Stomach smooth muscle (tissue), 2 donors: ENCODE measurements around the gene TMEM266.

Source experiments
- H3K27ac ChIP-seq: one replicate; pipeline ENCODE4 v1.7.0; 2013; ENCODE audit warnings: mild to moderate bottlenecking, low read length, inconsistent platforms
- H3K27me3 ChIP-seq, 2 donors: one replicate each; pipeline ENCODE4 v1.7.0; 2013; ENCODE audit warnings: low read length in 2 of 2; ENCODE audit not compliant: insufficient read depth in 2 of 2, control insufficient read depth in 1 of 2
- H3K36me3 ChIP-seq, 2 donors: one replicate each; pipeline ENCODE4 v1.7.0; 2013; ENCODE audit warnings: low read length in 2 of 2; ENCODE audit not compliant: control insufficient read depth in 2 of 2, insufficient read depth in 2 of 2
- H3K4me1 ChIP-seq: one replicate; pipeline ENCODE4 v1.7.0; 2013; ENCODE audit warnings: low read length; ENCODE audit not compliant: control insufficient read depth, insufficient read depth
- H3K4me3 ChIP-seq, 2 donors: one replicate each; pipeline ENCODE4 v1.7.0; 2013; ENCODE audit warnings: low read length in 2 of 2
- H3K9ac ChIP-seq, 2 donors: one replicate each; pipeline ENCODE4 v1.7.0; 2013; ENCODE audit warnings: low read length in 2 of 2, mild to moderate bottlenecking in 1 of 2
- H3K9me3 ChIP-seq, 2 donors: one replicate each; pipeline ENCODE4 v1.7.0; 2013; ENCODE audit warnings: low read length in 2 of 2; ENCODE audit not compliant: control insufficient read depth in 2 of 2
- donor health status: healthy.
- donor health status: Pancreatic carcinoma.

Gene TMEM266

DNA sequence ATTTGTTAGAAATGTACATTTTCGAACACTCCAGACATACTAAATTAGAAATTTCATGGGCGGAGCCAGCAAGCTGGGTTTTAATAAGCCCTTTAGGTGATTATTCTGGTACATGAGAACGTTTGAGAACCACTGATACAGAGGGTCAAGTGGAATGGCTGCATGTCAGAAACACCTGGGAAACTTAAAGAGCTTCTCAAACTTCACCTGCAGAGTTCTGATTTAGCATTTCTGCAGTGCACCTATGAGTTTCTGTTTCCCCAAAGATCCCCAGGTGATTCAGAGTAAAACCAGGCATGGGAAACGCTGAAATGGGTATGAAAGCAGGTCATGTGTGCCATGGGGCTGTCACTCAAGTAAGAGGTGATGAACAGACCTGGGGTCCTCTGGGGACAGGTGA, 68.1 kb downstream of the TMEM266 start:
- no peak overlapping the region for H3K27ac ChIP-seq
- no peak overlapping the region for H3K4me3 ChIP-seq
- H3K4me1 ChIP-seq, result no peaks in the 10 kb centered on the region
- no peaks in the 10 kb centered on the region for H3K36me3 ChIP-seq
- peaks cover 0 to 3% of the 10 kb centered on the region in 2 donors for H3K9me3 ChIP-seq
- no peaks in the 10 kb centered on the region for H3K27me3 ChIP-seq
- H3K9ac ChIP-seq, result no peak overlapping the region

DNA sequence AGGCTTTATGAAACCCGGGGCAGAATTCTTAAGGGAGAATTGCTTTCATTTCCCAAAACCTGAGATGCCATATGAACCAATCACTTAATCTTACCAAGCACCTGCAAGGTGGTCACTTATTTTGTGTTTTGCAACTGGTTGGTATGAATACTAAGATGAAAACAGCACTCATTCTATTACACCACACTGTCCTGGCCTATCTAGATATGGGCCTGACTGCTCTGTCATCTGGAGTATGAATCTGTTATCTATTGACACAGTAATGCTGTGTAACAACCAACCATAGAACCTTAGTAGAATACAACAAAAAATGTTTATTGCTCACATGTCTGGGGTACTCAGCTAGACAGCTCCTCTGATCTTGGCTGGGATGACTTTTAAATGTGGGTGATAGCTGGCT, 74.8 kb downstream of the TMEM266 start:
- H3K4me1 ChIP-seq, result peaks cover under 1% of the 10 kb centered on the region
- peaks cover 0 to 4% of the 10 kb centered on the region in 2 donors for H3K27me3 ChIP-seq
- H3K27ac ChIP-seq, result no peak overlapping the region
- no peak overlapping the region for H3K9ac ChIP-seq
- no peaks in the 10 kb centered on the region for H3K9me3 ChIP-seq
- no peak overlapping the region for H3K4me3 ChIP-seq
- H3K36me3 ChIP-seq, result no peaks in the 10 kb centered on the region

DNA sequence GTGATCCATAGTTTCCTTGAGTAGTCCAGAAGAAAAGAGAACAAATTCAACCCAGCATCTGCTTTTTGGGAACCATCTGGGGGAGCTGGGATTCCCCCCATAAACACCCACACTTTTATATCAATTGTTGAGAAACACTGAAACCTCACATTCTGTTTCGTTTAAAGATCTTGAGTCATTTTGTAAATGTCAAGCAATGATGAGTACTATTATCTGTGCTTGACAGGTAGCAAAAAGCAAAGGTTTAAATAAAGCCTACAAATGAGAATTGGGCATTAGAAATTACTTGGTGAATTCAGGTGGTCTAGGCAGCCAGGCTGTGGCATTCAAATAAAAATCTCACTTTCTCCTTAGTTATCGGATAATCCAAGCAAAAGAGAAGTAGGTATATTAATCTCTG, 75.7 kb downstream of the TMEM266 start:
- H3K9ac ChIP-seq, result no peak overlapping the region
- no peaks in the 10 kb centered on the region for H3K9me3 ChIP-seq
- peaks cover 5% of the 10 kb centered on the region for H3K4me1 ChIP-seq

DNA sequence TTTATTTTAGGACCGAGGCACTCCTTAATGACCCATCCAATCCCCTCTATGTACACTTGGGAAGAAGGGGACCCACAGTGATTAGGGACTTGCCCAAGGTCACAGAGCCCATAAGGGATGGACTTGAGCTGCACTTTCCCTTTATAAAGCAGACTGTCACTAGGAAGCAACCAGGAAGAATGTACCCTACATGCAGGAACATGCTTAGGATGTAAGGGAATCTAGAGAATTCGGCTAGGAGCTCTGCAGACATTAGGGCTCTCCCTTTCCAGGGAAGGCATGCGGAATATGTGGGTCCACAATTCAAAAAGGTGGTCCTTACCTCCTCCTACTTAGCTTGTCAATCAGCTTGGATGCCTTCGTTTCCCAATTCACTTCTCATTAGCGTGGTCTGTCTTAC, 78.7 kb downstream of the TMEM266 start:
- no peak overlapping the region for H3K27ac ChIP-seq
- H3K36me3 ChIP-seq, result no peaks in the 10 kb centered on the region
- no peak overlapping the region for H3K9ac ChIP-seq
- H3K9me3 ChIP-seq, result no peaks in the 10 kb centered on the region
- no peak overlapping the region for H3K4me3 ChIP-seq
- H3K27me3 ChIP-seq, result peaks cover 0 to 4% of the 10 kb centered on the region in 2 donors
- peaks cover 5% of the 10 kb centered on the region for H3K4me1 ChIP-seq

More for the DNA sequence above, 75.7 kb downstream of the TMEM266 start:
- H3K36me3 ChIP-seq, result no peaks in the 10 kb centered on the region
- peaks cover 0 to 4% of the 10 kb centered on the region in 2 donors for H3K27me3 ChIP-seq
- H3K4me3 ChIP-seq, result no peak overlapping the region
- H3K27ac ChIP-seq, result no peak overlapping the region

DNA sequence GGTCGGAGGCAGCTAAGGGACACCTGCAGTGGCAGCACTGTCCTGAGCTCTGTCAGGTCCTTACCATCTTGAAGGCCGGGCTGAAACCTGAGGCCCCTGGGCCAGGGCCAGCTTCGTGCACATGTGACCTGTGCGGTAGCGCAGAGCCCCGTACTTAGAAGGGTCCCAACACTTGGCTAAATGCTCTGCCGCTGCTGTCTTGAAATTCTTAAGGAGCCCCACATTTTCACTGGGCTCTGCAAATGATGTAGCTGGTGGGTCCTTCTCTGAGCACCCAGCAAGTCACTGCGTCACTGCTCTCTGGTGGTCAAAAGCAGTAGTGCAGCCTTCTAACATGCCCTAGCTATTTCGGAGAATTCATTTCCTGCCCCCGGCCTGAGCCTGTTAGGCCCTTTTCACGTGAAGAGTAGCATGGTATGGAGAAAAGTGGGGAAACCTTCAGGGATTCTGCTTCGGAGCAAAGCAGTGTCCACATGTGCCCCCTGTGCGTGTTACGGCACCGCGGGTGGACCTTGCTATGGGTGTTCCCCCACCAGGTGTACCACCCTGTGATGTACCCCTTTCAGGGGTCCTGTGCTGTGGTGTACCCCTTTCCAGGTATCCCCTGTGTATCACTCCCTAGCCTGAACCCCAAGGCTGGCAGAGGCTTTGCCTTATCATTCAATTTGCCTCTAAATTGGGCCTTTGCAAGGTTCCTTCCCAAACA, 79.7 kb downstream of the TMEM266 start:
- Histone ChIP-seq H3K4me3 (peak overlapping the region in 1 of 2 donors; percentile 22), H3K9ac (no peak overlapping the region)

DNA sequence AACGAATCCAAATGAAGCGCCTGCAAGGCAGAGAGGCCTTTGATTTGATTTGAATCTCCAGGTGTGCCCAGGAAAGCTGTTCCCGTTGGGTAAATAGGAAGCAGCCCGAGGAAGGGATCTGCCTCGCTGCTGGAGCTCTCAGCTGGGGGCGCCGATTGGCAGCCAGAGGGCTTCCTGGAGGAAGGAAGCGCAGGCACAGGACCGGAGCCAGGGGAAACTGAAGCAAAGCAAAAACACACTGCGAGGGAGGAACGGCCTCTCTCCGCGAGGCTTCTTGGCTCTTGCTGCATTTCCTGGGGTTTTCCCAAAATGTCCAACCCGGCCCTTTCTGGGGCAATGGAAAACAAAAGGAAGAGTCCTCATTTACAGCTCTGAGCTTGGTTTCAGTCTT, 80.3 kb downstream of the TMEM266 start:
- H3K27ac ChIP-seq, result no peak overlapping the region
- no peaks in the 10 kb centered on the region for H3K9me3 ChIP-seq
- no peaks in the 10 kb centered on the region for H3K36me3 ChIP-seq
- H3K9ac ChIP-seq, result peak overlapping the region in 1 of 2 donors; percentile 21
- H3K4me1 ChIP-seq, result peaks cover 5% of the 10 kb centered on the region
- peaks cover 0 to 12% of the 10 kb centered on the region in 2 donors for H3K27me3 ChIP-seq
- H3K4me3 ChIP-seq, result peak overlapping the region in 1 of 2 donors; percentile 22

More for the DNA sequence above, 79.7 kb downstream of the TMEM266 start:
- Histone ChIP-seq H3K9me3 (no peaks in the 10 kb centered on the region), H3K27me3 (peaks cover 0 to 10% of the 10 kb centered on the region in 2 donors), H3K36me3 (no peaks in the 10 kb centered on the region), H3K4me1 (peaks cover 5% of the 10 kb centered on the region), H3K27ac (no peak overlapping the region)

DNA sequence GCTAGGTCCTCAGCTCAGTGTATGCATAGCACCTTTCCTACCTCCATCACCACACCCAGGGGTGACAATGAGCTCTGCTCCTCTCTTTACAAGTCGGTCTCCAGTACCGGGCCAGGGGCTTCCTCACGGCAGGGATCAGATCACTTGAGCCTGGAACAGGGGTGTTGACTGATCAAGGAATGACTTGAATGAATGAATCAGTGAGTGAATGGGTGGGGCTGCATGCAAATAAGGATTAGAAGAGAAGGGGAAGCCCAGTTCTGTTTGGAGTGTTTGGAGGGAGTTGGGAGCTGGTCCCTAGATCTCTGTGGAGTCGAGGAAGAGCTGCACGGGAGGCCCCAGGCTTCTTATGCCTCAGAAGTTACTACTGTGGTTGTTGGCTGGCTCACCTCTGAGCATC, 87.0 kb downstream of the TMEM266 start:
- peaks cover 0 to 12% of the 10 kb centered on the region in 2 donors for H3K27me3 ChIP-seq
- H3K27ac ChIP-seq, result no peak overlapping the region
- H3K36me3 ChIP-seq, result no peaks in the 10 kb centered on the region

DNA sequence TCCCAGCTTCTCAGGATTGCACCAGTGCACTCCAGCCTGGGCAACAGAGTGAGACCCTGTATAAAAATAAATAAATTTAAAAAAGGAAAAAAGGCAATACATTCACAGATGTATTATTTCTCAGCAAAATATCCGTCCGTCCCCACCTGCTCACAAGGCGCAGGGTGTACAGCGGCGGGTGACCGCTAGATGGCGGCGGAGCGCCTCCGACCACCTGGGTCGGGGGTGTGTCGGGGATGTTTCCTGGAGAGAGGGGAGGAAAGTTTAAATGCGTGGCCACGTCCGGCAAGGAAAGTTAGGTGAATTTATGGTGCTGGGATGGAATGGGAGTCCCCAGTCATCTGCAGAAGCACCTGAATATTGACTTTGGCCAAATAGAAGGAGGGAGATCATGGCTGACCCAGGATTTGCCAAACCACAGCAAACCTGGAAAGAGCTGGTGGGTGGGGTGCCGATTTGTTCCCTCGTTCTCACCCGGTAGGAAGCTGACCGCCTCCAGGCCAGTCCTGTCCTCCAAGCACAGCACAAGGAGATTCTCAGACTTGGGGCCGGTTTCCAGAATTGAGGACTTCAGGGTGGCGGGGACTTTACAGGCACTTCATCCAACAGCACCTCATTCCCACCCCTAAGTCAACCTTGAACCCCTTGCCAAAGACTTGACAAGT, 88.3 kb downstream of the TMEM266 start:
- Histone ChIP-seq H3K9me3 (no peaks in the 10 kb centered on the region), H3K27me3 (peaks cover 0 to 12% of the 10 kb centered on the region in 2 donors), H3K27ac (no peak overlapping the region), H3K4me3 (no peak overlapping the region), H3K9ac (no peak overlapping the region), H3K36me3 (no peaks in the 10 kb centered on the region), H3K4me1 (peaks cover 16% of the 10 kb centered on the region)

More for the DNA sequence above, 87.0 kb downstream of the TMEM266 start:
- H3K9ac ChIP-seq, result no peak overlapping the region
- peaks cover 16% of the 10 kb centered on the region for H3K4me1 ChIP-seq
- H3K9me3 ChIP-seq, result no peaks in the 10 kb centered on the region
- H3K4me3 ChIP-seq, result no peak overlapping the region

DNA sequence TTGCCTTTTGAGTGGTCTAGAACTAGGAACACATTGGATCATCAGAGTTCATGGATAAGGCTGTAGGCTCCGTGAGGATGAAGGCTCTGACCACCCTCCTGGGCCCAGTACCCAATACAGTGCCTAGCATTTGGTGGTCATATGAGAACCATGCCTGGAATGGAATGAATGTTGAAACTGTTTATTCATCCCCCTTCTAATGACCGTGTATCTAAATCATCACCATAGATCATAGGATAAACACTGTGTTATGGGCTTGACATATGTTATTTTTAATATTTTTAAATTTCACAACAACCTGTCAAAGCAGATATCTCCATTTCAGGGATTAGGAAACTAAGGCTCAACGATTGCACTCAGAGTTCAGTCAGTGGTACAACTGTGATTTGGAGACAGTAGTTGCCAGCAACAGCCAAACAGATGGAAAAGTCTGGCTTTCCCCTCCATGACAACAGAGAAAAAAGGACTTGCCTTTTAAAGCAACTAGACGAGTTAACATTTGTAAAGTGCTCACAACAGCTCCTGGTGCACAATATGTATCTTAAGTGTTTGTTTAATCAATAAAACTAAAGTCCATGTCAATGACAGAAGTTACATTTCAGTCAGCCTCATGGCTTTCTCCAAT, 89.6 kb downstream of the TMEM266 start:
- no peaks in the 10 kb centered on the region for H3K9me3 ChIP-seq
- H3K9ac ChIP-seq, result no peak overlapping the region
- H3K27ac ChIP-seq, result no peak overlapping the region
- H3K27me3 ChIP-seq, result peaks cover 0 to 8% of the 10 kb centered on the region in 2 donors
- no peak overlapping the region for H3K4me3 ChIP-seq
- peaks cover 16% of the 10 kb centered on the region for H3K4me1 ChIP-seq
- H3K36me3 ChIP-seq, result no peaks in the 10 kb centered on the region

DNA sequence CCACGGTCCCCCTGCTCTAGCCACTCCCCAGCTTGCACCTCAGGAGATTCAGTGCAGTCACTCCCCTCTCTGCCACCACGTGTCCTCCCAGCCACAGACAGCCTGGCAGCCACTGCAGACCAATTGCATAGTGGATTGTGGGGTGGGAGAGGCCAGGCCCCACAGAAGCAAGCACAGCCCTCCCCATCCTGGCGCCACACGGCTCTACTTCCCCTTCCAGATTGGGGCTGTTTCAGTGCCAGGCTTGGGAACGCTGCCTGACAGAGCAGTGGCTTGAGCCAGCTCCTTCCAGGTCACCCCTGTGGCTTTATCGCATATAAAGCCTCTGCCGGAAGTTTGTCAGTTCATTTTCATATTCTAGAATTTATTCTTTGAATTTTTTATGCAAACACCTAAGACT, 90.7 kb downstream of the TMEM266 start:
- Histone ChIP-seq H3K27me3 (peaks cover 0 to 3% of the 10 kb centered on the region in 2 donors), H3K27ac (no peak overlapping the region), H3K4me1 (peaks cover 16% of the 10 kb centered on the region), H3K36me3 (no peaks in the 10 kb centered on the region), H3K9me3 (no peaks in the 10 kb centered on the region), H3K9ac (no peak overlapping the region), H3K4me3 (no peak overlapping the region)
